A172 (cell line): Measurements from ENCODE around the gene TOE1. TPM values are rescaled to one million over a fixed set of nuclear protein-coding genes. Genes with fewer than 3 reads are reported as not detected.
"Not testable (repeated sequence)": the region's sequence is repeated elsewhere in the genome, so short reads cannot be mapped to it uniquely, and the experiment has no call there.

Source experiments
- DNase-seq: peaks from one replicate; pipeline ENCODE4 v3.0.0-alpha.2; 2015; ENCODE audit warnings: low spot score
- total RNA-seq: library from RNA; depleted of rRNA; stranded (reverse); fragments of >200 nt; shearing (Covaris generic); gene quantifications from 2 replicates; pipeline ENCODE4 v1.2.3, GENCODE V29; 2014

Gene TOE1
- total RNA-seq, 1 experiment from 2014 or later = 10.8 TPM

- no peak for DNase-seq
These were observed 14.9 kb downstream of the TOE1 start for GRCh38 chr1:45354838-45355237.

DNA sequence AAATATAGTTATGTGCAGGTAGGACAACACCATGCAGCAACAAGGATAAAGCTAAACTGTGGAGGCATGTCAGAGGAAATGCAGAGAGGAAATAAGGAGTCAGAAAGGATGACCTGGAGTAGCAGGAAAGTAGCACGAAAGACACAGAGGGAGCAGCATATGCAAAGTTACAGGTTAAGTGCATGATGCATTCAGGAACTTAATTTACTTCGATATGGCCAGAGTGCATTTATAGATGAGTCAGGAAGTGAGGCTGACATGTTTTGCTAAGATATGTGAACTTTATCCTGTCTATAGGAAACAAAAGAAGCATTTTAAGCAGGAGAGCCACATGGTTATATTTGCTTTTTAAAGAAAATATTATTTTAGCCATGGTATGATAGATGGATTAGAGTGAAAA lies 15.7 kb downstream of the TOE1 start:
- no peak for DNase-seq

GRCh38 chr1:45356186-45356585 lies 16.2 kb downstream of the TOE1 start:
- DNase-seq = no peak

- peak; percentile 28 for DNase-seq
These were observed 20.0 kb downstream of the TOE1 start for GRCh38 chr1:45359882-45360513.

GRCh38 chr1:45360981-45361380 lies 21.0 kb downstream of the TOE1 start:
- peak; percentile 35 for DNase-seq

GRCh38 chr1:45364294-45364693 lies 24.3 kb downstream of the TOE1 start:
- DNase-seq = no peak

DNA sequence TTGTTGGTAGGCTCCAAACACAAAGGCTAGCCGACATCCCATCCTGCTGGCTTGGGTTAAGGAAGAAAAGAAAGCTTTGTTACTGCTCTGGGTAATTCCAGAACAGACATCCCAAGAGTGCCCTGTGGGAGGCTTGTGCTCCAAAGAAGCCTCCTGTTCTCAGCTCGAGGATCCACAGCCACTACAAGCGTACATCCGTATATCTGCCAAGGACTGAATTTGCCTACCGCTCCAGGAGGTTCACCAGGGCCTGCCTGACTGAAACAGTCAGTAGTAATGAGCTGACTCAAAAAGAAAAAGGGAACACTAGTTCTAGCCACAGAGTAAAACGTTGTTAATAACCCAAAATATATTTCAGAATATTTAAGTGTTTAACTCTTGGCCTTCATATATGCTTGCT lies 25.1 kb downstream of the TOE1 start:
- no peak for DNase-seq

GRCh38 chr1:45370575-45370974 lies 30.6 kb downstream of the TOE1 start:
- DNase-seq = no peak

DNA sequence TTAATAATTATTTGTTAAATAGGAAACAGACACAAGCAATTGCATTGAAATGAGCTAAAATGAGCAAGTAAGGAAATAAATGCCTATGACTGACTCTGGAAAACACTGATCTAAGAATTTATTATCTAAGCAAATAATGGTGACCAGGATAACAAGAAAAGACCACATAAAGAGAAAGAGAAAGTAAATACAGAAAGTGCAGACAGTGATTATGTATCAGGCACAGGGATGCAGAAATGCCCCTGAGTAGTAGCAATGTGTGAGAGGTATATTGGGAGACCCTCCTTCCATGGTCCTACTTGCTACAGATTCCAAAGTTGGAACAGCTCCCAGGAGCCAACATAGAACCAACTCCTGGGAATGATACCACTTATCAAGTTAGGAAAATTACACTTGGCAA lies 33.6 kb downstream of the TOE1 start:
- no peak for DNase-seq

GRCh38 chr1:45375104-45376090 lies 35.4 kb downstream of the TOE1 start:
- no peak for DNase-seq

GRCh38 chr1:45378184-45378583 lies 38.2 kb downstream of the TOE1 start:
- DNase-seq = no peak

DNA sequence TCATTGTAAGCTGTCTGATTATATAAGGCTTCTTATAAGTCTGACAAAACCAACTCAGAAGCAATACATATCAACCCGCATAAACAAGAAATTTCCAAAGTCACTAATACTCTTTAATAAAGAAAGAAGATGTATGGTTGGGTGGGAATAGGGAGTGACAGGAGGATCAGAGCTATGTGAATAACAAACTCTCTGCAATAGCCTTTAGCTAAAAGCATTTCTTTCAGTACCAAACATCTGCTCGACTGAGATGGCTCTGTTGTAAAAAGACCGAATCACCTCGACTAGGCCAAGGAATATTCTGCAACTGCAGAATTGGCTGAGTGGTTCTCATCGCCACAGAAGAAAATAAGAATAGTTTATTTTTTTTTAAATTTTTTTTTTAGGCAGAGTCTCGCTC lies 39.6 kb downstream of the TOE1 start:
- DNase-seq = no peak

GRCh38 chr1:45380125-45380524 lies 40.2 kb downstream of the TOE1 start:
- no peak for DNase-seq

DNA sequence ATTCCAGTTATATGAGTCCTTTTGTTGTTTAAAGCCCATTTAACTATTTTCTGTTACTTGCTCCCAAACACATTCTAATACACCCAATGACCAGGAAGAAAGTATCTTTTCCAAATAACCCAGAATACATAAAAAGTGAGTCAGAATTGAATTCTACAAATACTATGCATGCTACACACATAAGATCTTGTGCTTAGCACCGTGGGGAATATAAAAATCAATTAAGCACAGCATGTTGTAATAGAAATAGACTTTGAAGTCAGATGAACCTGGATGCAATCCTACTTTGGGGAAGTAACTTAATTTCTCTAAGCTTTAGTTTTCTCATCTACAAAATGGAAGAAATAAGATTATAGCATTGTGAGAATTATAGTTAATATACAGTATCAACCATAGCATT lies 40.8 kb downstream of the TOE1 start:
- no peak for DNase-seq

GRCh38 chr1:45381243-45381642 lies 41.3 kb downstream of the TOE1 start:
- DNase-seq = no peak

- DNase-seq = no peak
These were observed 43.2 kb downstream of the TOE1 start for GRCh38 chr1:45383191-45383590.

DNA sequence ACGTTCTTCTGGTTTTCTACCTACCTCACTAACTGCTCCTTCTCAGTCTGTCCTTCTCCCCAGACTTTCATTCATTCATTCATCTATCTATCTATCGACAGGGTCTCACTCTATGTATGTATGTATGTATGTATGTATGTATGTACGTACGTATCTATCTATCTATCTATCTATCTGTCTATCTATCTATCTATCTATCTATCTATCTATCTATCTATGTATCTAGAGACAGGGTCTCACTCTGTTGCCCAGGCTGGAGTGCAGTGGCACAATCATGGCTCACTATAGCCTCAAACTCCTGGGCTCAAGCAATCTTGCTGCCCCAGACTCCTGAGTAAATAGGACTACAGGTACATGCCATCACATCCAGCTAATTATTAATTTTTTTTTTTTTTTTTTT lies 44.2 kb downstream of the TOE1 start:
- DNase-seq = not testable (repeated sequence)

GRCh38 chr1:45385302-45385701 lies 45.3 kb downstream of the TOE1 start:
- DNase-seq = no peak

DNA sequence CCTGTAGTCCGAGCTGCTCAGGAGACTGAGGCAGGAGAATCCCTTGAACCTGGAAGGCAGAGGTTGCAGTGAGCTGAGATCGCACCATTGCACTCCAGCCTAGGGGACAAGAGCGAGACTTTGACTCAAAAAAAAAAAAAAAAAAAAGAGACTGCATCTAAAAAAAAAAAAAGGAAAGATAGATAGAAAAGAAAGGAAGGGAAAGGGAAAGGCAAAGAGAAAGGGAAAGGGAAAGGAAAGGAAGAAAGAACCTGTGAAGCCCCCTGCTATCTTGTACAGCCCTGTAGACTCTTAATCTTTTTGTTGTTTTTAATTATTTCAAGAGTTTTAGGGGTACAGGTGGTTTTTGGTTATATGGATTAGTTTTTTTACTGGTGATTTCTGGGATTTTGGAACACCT lies 46.2 kb downstream of the TOE1 start:
- no peak for DNase-seq
